K562 (cell line): Measurements from ENCODE around the gene RSPH9. TPM values are rescaled to one million over a fixed set of nuclear protein-coding genes. Genes with fewer than 3 reads are reported as not detected.

Experiments used
- ATF4 ChIP-seq: fragments of 450-650 bp; formaldehyde crosslinking; IDR thresholded peaks from 2 replicates; pipeline ENCODE4 v1.4.0; 2022; ENCODE audit warnings: mild to moderate bottlenecking, moderate library complexity
- BCOR ChIP-seq: fragments of 450-650 bp; IDR thresholded peaks from 2 replicates; pipeline ENCODE4 v1.6.1; 2016
- BRCA1 ChIP-seq, 2 experiments: fragments of 450-650 bp in 1 of 2; sonication (generic) in 1 of 2; formaldehyde crosslinking in 1 of 2; IDR thresholded peaks; 2 replicates each; pipeline versions ENCODE4 v1.5.0 to v1.6.1; 2017 to 2020; ENCODE audit warnings: mild to moderate bottlenecking in 1 of 2, missing genetic modification reagents in 1 of 2
- E2F5 ChIP-seq: sonication (generic); formaldehyde crosslinking; IDR thresholded peaks from 2 replicates; pipeline ENCODE4 v1.8.0; 2022; ENCODE audit warnings: mild to moderate bottlenecking, missing genetic modification reagents
- E2F8 ChIP-seq: fragments of 450-650 bp; IDR thresholded peaks from 2 replicates; pipeline ENCODE4 v1.7.1; 2018; ENCODE audit warnings: mild to moderate bottlenecking, low read depth; ENCODE audit not compliant: partially characterized antibody
- HBP1 ChIP-seq: fragments of 450-650 bp; formaldehyde crosslinking; IDR thresholded peaks from 2 replicates; pipeline ENCODE4 v1.4.0; 2022; ENCODE audit warnings: missing genetic modification characterization
- HDAC2 ChIP-seq: fragments of 450-650 bp; IDR thresholded peaks from 2 replicates; pipeline ENCODE4 v1.6.1; 2016; ENCODE audit warnings: mild to moderate bottlenecking
- KAT7 ChIP-seq: sonication (generic); formaldehyde crosslinking; IDR thresholded peaks from 2 replicates; pipeline ENCODE4 v1.8.0; 2022; ENCODE audit warnings: missing genetic modification reagents, mild to moderate bottlenecking, borderline replicate concordance
- POLR2H ChIP-seq: IDR thresholded peaks from 2 replicates; pipeline ENCODE4 v1.6.1; 2016; ENCODE audit warnings: missing genetic modification characterization, low read depth, mild to moderate bottlenecking, control low read depth, missing compliant biosample characterization, moderate library complexity
- RBFOX2 ChIP-seq: fragments of 200-400 bp; formaldehyde crosslinking; IDR thresholded peaks from 2 replicates; pipeline ENCODE4 v1.6.1; 2017; ENCODE audit warnings: low read depth, mild to moderate bottlenecking, low read length, moderate library complexity
- SRF ChIP-seq, 2 experiments: fragments of 250-450, 450-650 bp in 1 of 2; sonication (Bioruptor Pico) in 1 of 2; sonication (generic) in 1 of 2; formaldehyde crosslinking; IDR thresholded peaks; 2 replicates each; pipeline versions ENCODE4 v1.5.0 to v1.5.1; 2020 to 2022; ENCODE audit warnings: mild to moderate bottlenecking in 1 of 2, missing genetic modification reagents in 1 of 2
- U2AF1 ChIP-seq: fragments of 200-400 bp; formaldehyde crosslinking; optimal IDR thresholded peaks from 2 replicates; pipeline ENCODE3; 2017; ENCODE audit warnings: mild to moderate bottlenecking, low read depth, low read length, moderate library complexity
- USF2 ChIP-seq: sonication (generic); formaldehyde crosslinking; IDR thresholded peaks from 2 replicates; pipeline ENCODE4 v1.5.0; 2020; ENCODE audit warnings: missing genetic modification reagents
- ZNF143 ChIP-seq: sonication (generic); formaldehyde crosslinking; IDR thresholded peaks from 2 replicates; pipeline ENCODE4 v1.9.0; 2022; ENCODE audit warnings: mild to moderate bottlenecking, missing genetic modification reagents
- ZNF41 ChIP-seq: fragments of 250-450 bp; sonication (Bioruptor Pico); conservative IDR thresholded peaks from 2 replicates; pipeline ENCODE4 v1.4.0; 2020; ENCODE audit warnings: mild to moderate bottlenecking
- ZNF830 ChIP-seq: fragments of 250-450 bp; sonication (Bioruptor Pico); IDR thresholded peaks from 2 replicates; pipeline ENCODE4 v1.5.0; 2021; ENCODE audit warnings: mild to moderate bottlenecking
- polyA plus RNA-seq, 8 experiments: library from polyadenylated mRNA; depleted of rRNA in 4 of 8; stranded (reverse) in 5 of 8; unstranded in 3 of 8; fragments of >200 nt; fragmentation: Nextera tagmentation in 2 of 8; fragmentation: Illumina TruSeq in 1 of 8; extraction: Ambion mirVana in 2 of 8; extraction: Trizol in 1 of 8; gene quantifications; 2 replicates each; pipeline versions ENCODE4 v1.2.1 to v1.2.3, GENCODE V29; 2011 to 2014; ENCODE audit warnings: inconsistent platforms in 1 of 8, missing spikeins in 1 of 8
- total RNA-seq, 7 experiments: library from RNA; depleted of rRNA in 6 of 7; stranded (reverse); fragments of >200 nt in 6 of 7; fragmentation: Illumina TruSeq in 2 of 7; extraction: Trizol in 2 of 7; gene quantifications; 2 replicates each; pipeline versions ENCODE4 v1.2.1 to v1.2.3, GENCODE V29; 2011 to 2021; ENCODE audit warnings: low replicate concordance in 1 of 7
- TF ChIP-seq, protein P1 (sequence below): sonication (generic); formaldehyde crosslinking; IDR thresholded peaks from 2 replicates; pipeline ENCODE4 v1.8.0; 2022; ENCODE audit warnings: mild to moderate bottlenecking, missing genetic modification reagents
- TF ChIP-seq, protein P2 (sequence below): fragments of 450-650 bp; IDR thresholded peaks from 2 replicates; pipeline ENCODE4 v1.6.1; 2016; ENCODE audit warnings: missing biosample characterization, missing genetic modification characterization

RSPH9 gene
- total and polyA plus RNA-seq, 9 of the 15 experiments (the other 6 are each of a cell fraction or from before 2014, with no cell fraction given): 0.05 to 0.60 (median 0.39) TPM; not detected in 6

DNA sequence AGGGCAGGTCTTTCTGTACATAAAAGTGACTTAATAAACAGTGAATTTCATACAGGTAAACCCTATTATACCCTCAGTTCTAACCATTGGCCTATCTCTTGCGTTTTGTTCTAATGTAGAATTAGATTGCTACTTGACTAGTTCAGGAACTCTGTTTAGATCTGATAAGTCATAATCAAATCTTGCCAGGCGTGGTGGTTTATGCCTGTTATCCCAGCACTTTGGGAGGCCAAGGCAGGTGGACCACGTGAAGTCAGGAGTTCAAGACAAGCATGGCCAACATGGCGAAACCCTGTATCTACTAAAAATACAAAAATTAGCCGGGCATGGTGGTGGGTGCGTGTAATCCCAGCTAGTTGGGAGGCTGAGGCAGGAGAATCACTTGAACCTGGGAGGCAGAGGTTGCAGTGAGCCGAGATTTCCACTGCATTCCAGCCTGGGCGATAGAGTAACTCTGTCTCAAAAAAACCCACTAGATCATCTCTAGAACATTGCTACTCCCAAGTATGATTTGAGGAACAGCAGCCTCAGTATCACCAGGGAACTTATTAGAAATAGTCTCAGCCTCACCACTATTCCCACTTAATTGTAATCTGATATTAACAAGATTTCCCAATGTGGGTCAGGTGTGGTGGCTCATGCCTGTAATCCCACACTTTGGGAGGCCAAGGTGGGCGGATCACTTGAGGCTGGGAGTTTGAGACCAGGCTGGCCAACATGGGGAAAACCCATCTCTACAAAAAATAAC, 27.9 kb upstream of the RSPH9 start (continued):
- no peak for TF ChIP-seq U2AF1
- TF ChIP-seq, protein P1, sequence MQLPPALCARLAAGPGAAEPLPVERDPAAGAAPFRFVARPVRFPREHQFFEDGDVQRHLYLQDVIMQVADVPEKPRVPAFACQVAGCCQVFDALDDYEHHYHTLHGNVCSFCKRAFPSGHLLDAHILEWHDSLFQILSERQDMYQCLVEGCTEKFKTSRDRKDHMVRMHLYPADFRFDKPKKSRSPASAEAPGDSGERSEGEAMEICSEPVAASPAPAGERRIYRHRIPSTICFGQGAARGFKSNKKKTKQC (CRISPR knock-in tag): no peak
- TF ChIP-seq BCOR: no peak
- TF ChIP-seq ATF4 (CRISPR knock-in tag): peak; percentile 16; the same call in 1 of the 2 replicates
- TF ChIP-seq E2F8: peak; percentile 12
- no peak for TF ChIP-seq E2F5
- peak; percentile 19; the same call in 1 of the 2 replicates for TF ChIP-seq USF2
- peak; percentile 73; the same call in 1 of the 2 replicates for TF ChIP-seq HBP1
- no peak for TF ChIP-seq BRCA1 (IDR thresholded peaks at IDR 0.05)
- no peak for TF ChIP-seq BRCA1 (CRISPR knock-in tag; IDR thresholded peaks at IDR 0.05)
- no peak for TF ChIP-seq ZNF41 (CRISPR knock-in tag)
- no peak for TF ChIP-seq RBFOX2
- TF ChIP-seq ZNF143 (CRISPR knock-in tag): no peak
- TF ChIP-seq, protein P2, sequence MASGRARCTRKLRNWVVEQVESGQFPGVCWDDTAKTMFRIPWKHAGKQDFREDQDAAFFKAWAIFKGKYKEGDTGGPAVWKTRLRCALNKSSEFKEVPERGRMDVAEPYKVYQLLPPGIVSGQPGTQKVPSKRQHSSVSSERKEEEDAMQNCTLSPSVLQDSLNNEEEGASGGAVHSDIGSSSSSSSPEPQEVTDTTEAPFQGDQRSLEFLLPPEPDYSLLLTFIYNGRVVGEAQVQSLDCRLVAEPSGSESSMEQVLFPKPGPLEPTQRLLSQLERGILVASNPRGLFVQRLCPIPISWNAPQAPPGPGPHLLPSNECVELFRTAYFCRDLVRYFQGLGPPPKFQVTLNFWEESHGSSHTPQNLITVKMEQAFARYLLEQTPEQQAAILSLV: no peak
- TF ChIP-seq HDAC2: no peak
- TF ChIP-seq SRF (CRISPR knock-in tag; IDR thresholded peaks at IDR 0.05): no peak
- no peak for TF ChIP-seq ZNF830
- no peak for TF ChIP-seq KAT7
- TF ChIP-seq POLR2H (tag): peak; percentile 57
